ENCODE results near the gene SERPINA10.
"Not testable (repeated sequence)": the region's sequence is repeated elsewhere in the genome, so short reads cannot be mapped to it uniquely, and the experiment has no call there.

The SERPINA10 gene

DNA sequence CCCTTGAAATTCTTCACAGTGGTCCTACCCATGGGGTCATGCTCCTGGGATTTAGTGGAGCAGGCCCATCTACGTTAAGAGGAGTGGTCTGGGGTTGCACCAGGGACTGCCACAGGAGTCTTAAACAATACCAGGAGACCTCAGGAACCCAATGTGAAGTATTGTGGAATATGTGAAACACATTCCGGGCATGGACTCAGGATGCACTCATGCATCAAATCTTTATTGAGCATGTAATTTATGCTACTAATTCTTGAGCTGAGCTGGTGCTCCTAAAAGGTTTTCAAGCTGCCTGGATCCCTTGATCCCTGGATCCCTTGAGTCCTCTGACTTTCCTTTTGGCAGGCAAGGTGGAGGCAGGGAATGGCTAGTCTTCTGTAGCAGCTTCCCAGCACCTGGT is 8.8 kb downstream of the SERPINA10 start:
- no peak for DNase-seq (ENCODE audit: low spot score)

DNA sequence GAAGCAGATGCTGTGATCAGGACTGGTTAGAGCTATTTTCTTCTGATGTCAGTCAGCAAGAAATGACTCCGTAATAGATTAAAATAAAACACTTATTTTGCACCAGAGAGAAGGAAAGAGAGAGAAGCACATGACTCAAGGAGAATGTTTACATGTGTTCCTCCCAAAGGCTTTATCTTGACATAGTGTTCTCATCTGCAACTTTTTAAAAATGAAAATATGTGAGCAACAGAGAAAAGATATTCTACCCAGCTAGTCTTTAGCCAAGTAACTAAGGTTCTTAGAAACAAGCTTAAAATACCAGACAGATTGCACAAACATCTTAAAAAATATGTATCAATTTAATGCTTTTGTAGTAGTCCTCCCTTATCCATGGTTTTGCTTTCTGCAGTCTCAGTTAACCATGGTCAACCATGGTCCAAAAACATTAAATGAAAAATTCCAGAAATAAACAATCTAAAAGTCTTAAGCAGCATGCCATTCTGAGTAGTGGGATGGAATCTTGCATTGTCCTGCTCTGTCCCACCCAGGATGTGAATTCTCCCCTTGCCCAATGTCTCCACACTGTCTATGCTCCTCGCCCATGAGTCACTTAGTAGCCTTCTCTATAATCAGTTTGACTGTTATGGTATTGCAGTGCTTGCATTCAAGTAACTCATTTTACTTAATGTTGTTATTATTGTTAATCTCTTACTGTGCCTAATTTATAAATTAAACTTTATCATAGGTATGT is 9.9 kb downstream of the SERPINA10 start:
- DNase-seq (ENCODE audit: low spot score): no peak

DNA sequence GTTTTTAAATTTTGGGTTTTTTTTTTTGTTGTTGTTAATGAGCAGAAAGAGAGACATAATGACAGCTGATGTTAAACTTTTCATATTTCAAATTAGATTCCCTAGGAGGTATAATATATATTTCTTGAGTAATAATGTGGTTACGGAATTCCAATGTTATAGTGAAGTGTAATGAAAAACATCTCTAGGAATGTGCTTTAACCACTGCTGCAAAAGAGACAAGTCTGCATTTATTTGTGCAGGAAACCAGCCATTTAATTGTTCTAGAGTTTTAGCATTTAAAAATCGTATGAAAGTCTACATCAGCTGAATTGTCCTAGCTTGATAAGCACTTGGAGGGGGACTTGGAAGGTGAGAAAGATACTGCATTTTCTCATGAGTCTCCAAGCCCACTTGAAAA is 14.3 kb downstream of the SERPINA10 start:
- no peak for DNase-seq (ENCODE audit: low spot score)

DNA sequence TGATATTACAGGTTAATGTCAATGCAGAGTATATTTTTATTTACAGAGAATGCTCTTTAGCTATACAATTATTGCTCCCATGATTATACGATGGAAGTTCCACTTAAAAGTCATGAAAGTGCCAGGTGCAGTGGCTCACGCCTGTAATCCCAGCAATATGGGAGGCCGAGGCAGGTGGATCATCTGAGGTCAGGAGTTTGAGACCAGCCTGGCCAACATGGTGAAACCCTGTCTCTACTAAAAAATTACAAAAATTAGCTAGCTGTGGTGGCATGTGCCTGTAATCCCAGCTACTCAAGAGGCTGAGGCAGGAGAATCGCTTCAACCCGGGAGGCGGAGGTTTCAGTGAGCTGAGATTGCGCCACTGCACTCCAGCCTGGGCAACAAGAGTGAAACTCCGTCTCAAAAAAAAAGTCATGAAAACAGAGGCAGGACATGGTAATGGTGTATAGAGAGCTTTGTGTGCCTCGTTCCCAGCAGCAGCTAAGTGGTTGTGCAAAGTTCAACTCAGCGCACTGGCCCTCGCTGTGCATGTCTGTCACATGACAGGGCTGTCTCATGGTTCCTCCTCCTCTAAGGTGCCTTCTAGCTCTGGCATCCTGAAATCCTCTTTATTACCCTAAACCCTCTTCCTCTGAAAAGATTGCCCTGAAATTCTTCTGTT is 16.0 kb downstream of the SERPINA10 start:
- not testable (repeated sequence) for DNase-seq (ENCODE audit: low spot score)

DNA sequence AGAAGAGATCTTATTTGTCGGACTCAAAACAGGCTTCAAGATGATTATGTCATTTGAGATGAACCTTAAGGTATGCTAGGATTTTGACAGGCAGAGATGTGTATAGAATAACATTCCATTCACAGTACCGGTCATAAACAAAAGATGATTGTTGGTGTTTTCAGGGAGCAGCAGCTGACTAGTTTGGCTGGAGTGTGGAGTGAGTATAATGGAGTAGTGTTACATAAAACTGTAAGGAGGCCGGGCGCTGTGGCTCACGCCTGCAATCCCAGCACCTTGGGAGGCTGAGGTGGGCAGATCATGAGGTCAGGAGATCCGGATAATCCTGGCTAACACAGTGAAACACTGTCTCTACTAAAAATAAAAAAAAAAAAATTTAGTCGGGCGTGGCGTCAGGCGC is 23.9 kb downstream of the SERPINA10 start:
- no peak for DNase-seq (ENCODE audit: low spot score)

DNA sequence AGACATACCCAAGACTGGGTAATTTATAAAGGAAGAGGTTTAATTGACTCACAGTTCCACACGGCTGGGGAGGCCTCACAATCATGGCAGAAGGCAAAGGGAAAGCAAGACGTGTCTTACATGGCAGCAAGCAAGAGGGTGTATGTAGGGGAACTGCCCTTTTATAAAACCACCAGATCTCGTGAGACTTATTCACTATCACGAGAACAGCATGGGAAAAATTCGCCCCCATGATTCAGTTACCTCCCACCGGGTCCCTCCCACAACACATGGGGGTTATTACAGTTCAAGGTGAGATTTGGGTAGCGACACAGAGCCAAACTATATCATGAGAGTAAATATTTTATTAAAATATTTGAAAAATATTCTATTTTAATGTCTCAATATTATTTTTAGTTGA is 24.5 kb downstream of the SERPINA10 start:
- DNase-seq (ENCODE audit: low spot score): not testable (repeated sequence)

DNA sequence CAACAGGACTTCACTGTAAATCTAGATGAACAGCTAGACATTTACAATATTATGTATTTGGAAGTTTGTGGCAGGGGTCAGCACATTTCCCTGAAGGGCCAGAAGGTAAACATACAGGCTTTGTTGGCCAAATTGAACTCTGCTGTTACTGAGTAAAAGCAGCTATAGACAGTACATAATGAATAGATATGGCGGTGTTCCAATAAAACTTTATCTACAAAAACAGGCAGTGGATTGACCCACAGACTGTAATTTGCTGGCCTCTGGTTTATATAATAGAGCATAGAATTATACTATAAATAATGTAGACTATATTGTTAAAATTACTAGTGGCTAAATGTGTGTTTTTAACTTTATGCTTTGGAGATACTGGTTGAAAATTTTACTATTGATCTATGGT is 25.7 kb downstream of the SERPINA10 start:
- no peak for DNase-seq (ENCODE audit: low spot score)

DNA sequence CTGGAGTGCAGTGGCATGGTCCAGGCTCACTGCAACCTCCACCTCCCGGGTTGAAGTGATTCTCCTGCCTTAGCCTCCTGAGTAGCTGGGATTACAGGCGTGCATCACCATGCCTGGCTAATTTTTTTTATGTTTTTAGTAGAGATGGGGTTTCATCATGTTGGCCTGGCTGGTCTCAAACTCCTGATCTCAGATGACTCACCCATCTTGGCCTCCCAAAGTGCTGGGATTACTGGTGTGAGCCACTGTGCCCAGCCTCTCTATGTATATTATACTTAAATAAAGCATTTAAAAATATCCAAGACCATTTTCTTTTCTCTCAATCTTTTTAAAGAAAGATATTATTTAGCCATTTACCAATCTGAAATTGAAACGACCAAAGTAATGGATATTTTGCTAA is 28.9 kb downstream of the SERPINA10 start:
- DNase-seq (ENCODE audit: low spot score): not testable (repeated sequence)

DNA sequence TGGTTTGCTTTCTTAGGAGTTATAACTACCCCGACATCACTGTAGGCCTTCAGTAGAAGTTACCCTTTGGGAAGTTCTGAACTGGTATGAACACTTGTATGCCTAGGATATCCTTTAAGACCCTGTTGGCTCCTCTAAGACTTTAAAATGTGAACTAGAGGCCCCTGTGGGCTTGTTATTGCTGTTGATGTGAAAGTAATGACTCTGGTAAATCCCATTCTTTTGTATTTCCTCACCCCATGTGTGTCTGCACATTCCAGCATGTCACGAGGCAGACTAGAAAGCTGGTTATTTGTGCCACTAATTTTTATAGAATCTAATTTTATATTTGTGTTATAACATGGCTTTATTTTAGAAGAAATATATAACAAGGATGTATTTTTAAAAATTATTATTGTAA is 48.9 kb downstream of the SERPINA10 start:
- DNase-seq (ENCODE audit: low spot score): no peak

DNA sequence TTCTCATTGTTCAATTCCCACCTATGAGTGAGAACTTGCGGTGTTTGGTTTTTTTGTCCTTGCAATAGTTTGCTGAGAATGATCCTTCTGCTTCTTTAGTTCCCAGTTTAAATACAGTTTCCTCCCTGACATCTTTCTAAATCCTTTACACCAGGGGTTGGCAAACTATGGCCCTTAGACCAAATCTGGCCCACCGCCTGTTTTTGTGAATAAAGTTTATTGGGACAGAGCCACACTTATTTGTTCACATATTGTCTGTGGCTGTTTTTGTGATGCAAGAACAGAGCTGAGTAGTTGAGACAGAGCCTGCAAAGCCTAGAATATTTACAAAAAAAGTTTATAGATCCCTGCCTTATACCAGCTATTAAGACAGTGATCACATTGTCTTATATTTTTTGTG is 53.7 kb downstream of the SERPINA10 start:
- DNase-seq (ENCODE audit: low spot score): no peak

DNA sequence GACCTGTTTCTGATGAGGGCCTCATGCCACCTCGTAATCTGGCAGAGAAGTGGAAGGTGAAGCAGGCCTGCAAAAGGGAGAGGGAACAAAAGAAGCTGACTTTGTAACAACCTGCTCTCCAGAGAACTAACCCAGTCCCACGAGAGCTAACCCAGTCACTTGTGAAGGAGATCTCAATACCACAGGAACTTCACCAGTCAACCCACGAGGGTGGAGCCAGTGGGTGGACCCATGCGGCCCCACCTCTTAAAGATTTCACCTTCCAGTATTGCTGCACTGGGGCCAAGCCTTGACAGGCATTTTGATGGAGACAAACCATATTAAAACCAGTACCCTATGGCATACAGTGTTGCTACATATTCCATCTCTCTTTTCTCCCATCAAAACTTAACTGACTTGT is 55.1 kb downstream of the SERPINA10 start:
- DNase-seq (ENCODE audit: low spot score): no peak

DNA sequence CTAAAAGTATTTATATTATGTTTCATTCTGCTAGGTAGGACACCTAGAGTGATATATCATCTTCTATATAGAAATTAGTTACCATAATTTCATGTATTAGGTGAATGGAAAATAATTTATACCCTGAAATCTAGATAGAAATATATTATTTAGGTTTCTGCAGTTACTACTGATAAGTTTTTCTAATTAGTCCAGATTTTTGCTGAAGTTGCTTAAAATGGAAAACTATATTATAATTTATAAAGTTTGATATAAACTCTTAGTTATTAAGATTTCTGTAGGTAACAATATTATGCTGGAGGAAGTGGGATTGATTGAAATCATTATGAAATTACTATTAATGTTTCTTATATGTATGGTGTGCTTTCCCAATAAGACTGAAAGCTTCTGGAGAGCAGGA is 56.0 kb downstream of the SERPINA10 start:
- no peak for DNase-seq (ENCODE audit: low spot score)
